Tibial nerve (tissue), 4 donors: Measurements from ENCODE around the gene MEFV. TPM values are rescaled to one million over a fixed set of nuclear protein-coding genes. Genes with fewer than 3 reads are reported as not detected.

Experiments
- DNase-seq, 2 donors: peaks; one replicate each; pipeline ENCODE4 v3.0.0-alpha.2; 2019; ENCODE audit warnings: low spot score in 2 of 2
- H3K27ac ChIP-seq, 4 donors: fragments of 200-600 bp; sonication (generic) in 3 of 4; one replicate each; pipeline ENCODE4 v1.5.1; 2017 to 2019; ENCODE audit warnings: mild to moderate bottlenecking in 1 of 4
- H3K27me3 ChIP-seq, 2 donors: fragments of 200-600 bp; sonication (generic) in 1 of 2; one replicate each; pipeline versions ENCODE4 v1.5.1 to v1.6.0; 2017 to 2019
- H3K36me3 ChIP-seq, 3 donors: fragments of 200-600 bp; sonication (generic); one replicate each; pipeline ENCODE4 v1.5.1; 2018 to 2019
- H3K4me1 ChIP-seq, 4 donors: fragments of 200-600 bp; sonication (generic) in 3 of 4; one replicate each; pipeline ENCODE4 v1.5.1; 2017 to 2019
- H3K4me3 ChIP-seq, 4 donors: fragments of 200-600 bp; sonication (generic) in 3 of 4; one replicate each; pipeline ENCODE4 v1.5.1; 2017 to 2019; ENCODE audit warnings: mild to moderate bottlenecking in 1 of 4, moderate library complexity in 1 of 4
- H3K9me3 ChIP-seq, 4 donors: fragments of 200-600 bp; sonication (generic) in 3 of 4; one replicate each; pipeline ENCODE4 v1.5.1; 2017 to 2019
- EP300 ChIP-seq, 2 donors: sonication (generic); formaldehyde crosslinking; IDR thresholded peaks; one replicate each; pipeline ENCODE4 v1.6.1; 2017; ENCODE audit warnings: antibody characterized with exemption in 2 of 2, mild to moderate bottlenecking in 1 of 2
- POLR2A ChIP-seq, 2 donors: fragments of 450-650 bp; IDR thresholded peaks; one replicate each; pipeline ENCODE4 v1.6.1; 2017; ENCODE audit warnings: antibody characterized with exemption in 2 of 2, mild to moderate bottlenecking in 2 of 2, moderate library complexity in 2 of 2
- WGBS, 2 donors: methylation state at CpG; one replicate each; pipeline ENCODE4 v1.1.5; 2018; 5-methylcytosine and 5-hydroxymethylcytosine counted together
- total RNA-seq, 4 donors: library from RNA; depleted of rRNA; stranded (reverse); fragments of >200 nt; gene quantifications; one replicate each; pipeline ENCODE4 v1.1.0, GENCODE V29; 2016
- TF ChIP-seq, protein P1 (sequence below), 5 experiments: fragments of 200-600 bp in 3 of 5; fragments of 450-650 bp in 2 of 5; sonication (generic) in 3 of 5; IDR thresholded peaks; one replicate each; pipeline ENCODE4 v1.5.1; 2016 to 2019; ENCODE audit warnings: antibody characterized with exemption in 5 of 5, mild to moderate bottlenecking in 3 of 5, moderate library complexity in 2 of 5

The MEFV gene
- total RNA-seq, 4 donors from 2014 or later = 0.39 to 8.1 (median 1.1) TPM

DNA sequence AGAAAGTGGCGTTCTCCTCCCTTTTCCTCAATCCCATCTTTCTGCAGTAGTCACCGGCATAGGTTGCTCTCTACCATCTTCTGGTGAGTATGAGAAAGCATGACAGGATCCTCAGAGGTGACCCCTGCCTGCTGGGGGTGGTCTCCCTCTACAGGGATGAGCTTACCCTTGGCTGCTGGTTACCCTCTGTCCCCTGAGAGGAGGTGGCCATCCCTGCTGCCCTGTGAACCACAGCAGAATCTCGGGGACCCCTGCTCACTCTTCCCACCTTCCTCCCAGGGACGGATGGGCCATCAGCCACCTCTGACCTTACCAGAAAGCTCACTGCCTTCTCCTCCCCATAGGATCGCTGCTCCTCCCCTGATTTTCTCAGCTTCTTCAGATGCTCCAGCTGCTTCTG, 7.8 kb downstream of the MEFV start:
- Histone ChIP-seq H3K27me3 (no peaks in the 10 kb centered on the region), H3K4me1 (no peaks in the 10 kb centered on the region), H3K9me3 (no peaks in the 10 kb centered on the region), H3K27ac (no peak overlapping the region), H3K36me3 (no peaks in the 10 kb centered on the region), H3K4me3 (no peak overlapping the region)
- WGBS, 2 donors = 78% methylated on average over 5 of the region's 5 CpGs
- TF ChIP-seq POLR2A (IDR thresholded peaks at IDR 0.05) = no peak
- TF ChIP-seq EP300 (IDR thresholded peaks at IDR 0.05) = no peak
- DNase-seq = no peak

- WGBS, 2 donors = 72 to 85% methylated on average over 8 to 10 of the region's 10 CpGs
- Histone ChIP-seq H3K9me3 (no peaks in the 10 kb centered on the region), H3K4me1 (no peaks in the 10 kb centered on the region), H3K27ac (no peak overlapping the region), H3K4me3 (no peak overlapping the region), H3K27me3 (no peaks in the 10 kb centered on the region), H3K36me3 (no peaks in the 10 kb centered on the region)
- TF ChIP-seq POLR2A (IDR thresholded peaks at IDR 0.05) (no peak), EP300 (IDR thresholded peaks at IDR 0.05) (no peak)
- TF ChIP-seq, protein P1, sequence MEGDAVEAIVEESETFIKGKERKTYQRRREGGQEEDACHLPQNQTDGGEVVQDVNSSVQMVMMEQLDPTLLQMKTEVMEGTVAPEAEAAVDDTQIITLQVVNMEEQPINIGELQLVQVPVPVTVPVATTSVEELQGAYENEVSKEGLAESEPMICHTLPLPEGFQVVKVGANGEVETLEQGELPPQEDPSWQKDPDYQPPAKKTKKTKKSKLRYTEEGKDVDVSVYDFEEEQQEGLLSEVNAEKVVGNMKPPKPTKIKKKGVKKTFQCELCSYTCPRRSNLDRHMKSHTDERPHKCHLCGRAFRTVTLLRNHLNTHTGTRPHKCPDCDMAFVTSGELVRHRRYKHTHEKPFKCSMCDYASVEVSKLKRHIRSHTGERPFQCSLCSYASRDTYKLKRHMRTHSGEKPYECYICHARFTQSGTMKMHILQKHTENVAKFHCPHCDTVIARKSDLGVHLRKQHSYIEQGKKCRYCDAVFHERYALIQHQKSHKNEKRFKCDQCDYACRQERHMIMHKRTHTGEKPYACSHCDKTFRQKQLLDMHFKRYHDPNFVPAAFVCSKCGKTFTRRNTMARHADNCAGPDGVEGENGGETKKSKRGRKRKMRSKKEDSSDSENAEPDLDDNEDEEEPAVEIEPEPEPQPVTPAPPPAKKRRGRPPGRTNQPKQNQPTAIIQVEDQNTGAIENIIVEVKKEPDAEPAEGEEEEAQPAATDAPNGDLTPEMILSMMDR (IDR thresholded peaks at IDR 0.05) = no peak
- DNase-seq = no peak
These were observed 9.6 kb downstream of the MEFV start for GRCh38 chr16:3246876-3247275.

- no peak overlapping the region for H3K4me3 ChIP-seq
- TF ChIP-seq POLR2A (IDR thresholded peaks at IDR 0.05) = no peak
- TF ChIP-seq, protein P1 (IDR thresholded peaks at IDR 0.05) = no peak
- TF ChIP-seq EP300 (IDR thresholded peaks at IDR 0.05) = no peak
- no peaks in the 10 kb centered on the region for H3K36me3 ChIP-seq
- no peak overlapping the region for H3K27ac ChIP-seq
- 73% methylated on average over 7 of the region's 7 CpGs for WGBS, 2 donors
- DNase-seq = no peak
- H3K9me3 ChIP-seq = no peaks in the 10 kb centered on the region
- no peaks in the 10 kb centered on the region for H3K4me1 ChIP-seq
- H3K27me3 ChIP-seq = no peaks in the 10 kb centered on the region
These were observed 10.4 kb downstream of the MEFV start for GRCh38 chr16:3246002-3246401.

DNA sequence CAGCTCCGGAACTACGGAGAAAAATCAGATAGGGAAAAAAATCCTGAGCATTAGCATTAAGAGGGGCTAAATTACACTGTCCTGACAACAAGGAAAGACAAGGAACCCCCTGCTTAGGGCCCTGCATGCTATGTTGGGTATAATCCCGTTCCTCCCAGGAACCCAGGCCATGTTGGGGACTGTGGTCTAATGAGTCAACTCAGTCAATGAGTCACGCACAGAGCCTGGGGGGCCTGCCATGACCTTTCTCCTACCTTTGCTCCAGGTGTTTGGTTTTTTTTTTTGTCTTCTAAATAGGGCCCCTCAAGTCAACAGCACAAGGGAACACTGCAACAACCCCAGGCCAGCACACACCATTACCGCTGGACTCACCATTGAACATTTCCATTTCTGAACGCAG, 12.6 kb downstream of the MEFV start:
- WGBS, 2 donors = 86 to 88% methylated on average over 6 of the region's 6 CpGs
- Histone ChIP-seq H3K4me1 (no peaks in the 10 kb centered on the region), H3K9me3 (no peaks in the 10 kb centered on the region), H3K27me3 (no peaks in the 10 kb centered on the region), H3K4me3 (no peak overlapping the region), H3K27ac (no peak overlapping the region), H3K36me3 (no peaks in the 10 kb centered on the region)
- DNase-seq = no peak
- TF ChIP-seq EP300 (IDR thresholded peaks at IDR 0.05) (no peak), POLR2A (IDR thresholded peaks at IDR 0.05) (no peak)
- TF ChIP-seq, protein P1 (IDR thresholded peaks at IDR 0.05) = no peak

DNA sequence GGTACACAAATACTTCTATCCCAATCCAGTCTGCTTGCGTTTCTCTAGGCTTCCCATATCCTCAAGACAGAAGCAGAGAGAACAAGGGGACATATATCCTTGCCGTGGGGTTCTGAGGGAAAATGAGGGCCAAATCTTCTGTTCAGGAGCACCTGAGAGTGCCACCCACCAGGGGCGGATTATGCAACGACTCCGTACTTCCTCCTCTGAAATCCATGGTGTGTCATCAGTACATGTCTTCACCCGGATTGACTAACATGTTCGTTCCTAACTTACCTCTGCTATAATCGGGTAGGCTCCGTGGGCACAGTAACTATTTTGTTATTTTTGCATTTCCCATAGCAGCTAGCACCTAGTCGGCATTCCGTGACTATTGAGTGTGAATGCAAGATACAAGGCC, 13.7 kb downstream of the MEFV start:
- no peaks in the 10 kb centered on the region for H3K27me3 ChIP-seq
- DNase-seq = no peak
- WGBS, 2 donors = 77% methylated on average over 11 of the region's 11 CpGs
- H3K4me3 ChIP-seq = no peak overlapping the region
- H3K9me3 ChIP-seq = no peaks in the 10 kb centered on the region
- TF ChIP-seq, protein P1 (IDR thresholded peaks at IDR 0.05) = no peak
- no peak for TF ChIP-seq EP300 (IDR thresholded peaks at IDR 0.05)
- TF ChIP-seq POLR2A (IDR thresholded peaks at IDR 0.05) = no peak
- H3K27ac ChIP-seq = no peak overlapping the region
- no peaks in the 10 kb centered on the region for H3K4me1 ChIP-seq
- no peaks in the 10 kb centered on the region for H3K36me3 ChIP-seq

- 64 to 67% methylated on average over 5 of the region's 5 CpGs for WGBS, 2 donors
- Histone ChIP-seq H3K27ac (no peak overlapping the region), H3K36me3 (no peaks in the 10 kb centered on the region), H3K9me3 (no peaks in the 10 kb centered on the region), H3K4me1 (no peaks in the 10 kb centered on the region), H3K4me3 (no peak overlapping the region), H3K27me3 (no peaks in the 10 kb centered on the region)
- DNase-seq = no peak
- TF ChIP-seq POLR2A (IDR thresholded peaks at IDR 0.05) = no peak
- TF ChIP-seq, protein P1 (IDR thresholded peaks at IDR 0.05) = no peak
- no peak for TF ChIP-seq EP300 (IDR thresholded peaks at IDR 0.05)
These were observed 14.7 kb downstream of the MEFV start for GRCh38 chr16:3241761-3242160.
